Femur (tissue), 1 donor: Measurements from ENCODE around the gene GSTM1.

ENCODE experiments used
- DNase-seq: peaks from one replicate; pipeline ENCODE4 v3.0.0-alpha.2; 2017

GSTM1 gene

GRCh38 chr1:109687641-109688499 lies at the start of gene GSTM1:
Gene GSTM1, plus strand, starts transcription at chr1:109687817. Its CDS starts 57 bp downstream, at chr1:109687874.
- DNase-seq, result no peak

- DNase-seq, result no peak
Observed at GRCh38 chr1:109639063-109639840, 48.4 kb upstream of the GSTM1 start.

GRCh38 chr1:109639841-109640184 lies 47.8 kb upstream of the GSTM1 start:
- DNase-seq, result no peak

- peak; percentile 86 for DNase-seq
Observed at GRCh38 chr1:109640285-109640865, 47.2 kb upstream of the GSTM1 start.

GRCh38 chr1:109641078-109641740 lies 46.4 kb upstream of the GSTM1 start:
- no peak for DNase-seq

GRCh38 chr1:109641861-109642260 lies 45.8 kb upstream of the GSTM1 start:
- DNase-seq, result no peak

GRCh38 chr1:109642626-109643025 lies 45.0 kb upstream of the GSTM1 start:
- DNase-seq, result no peak

GRCh38 chr1:109643385-109644230 lies 44.0 kb upstream of the GSTM1 start:
- peak; percentile 84 for DNase-seq

GRCh38 chr1:109644670-109645069 lies 42.9 kb upstream of the GSTM1 start:
- DNase-seq, result no peak

- no peak for DNase-seq
Observed at GRCh38 chr1:109649491-109649914, 38.1 kb upstream of the GSTM1 start.

GRCh38 chr1:109650609-109651008 lies 37.0 kb upstream of the GSTM1 start:
- DNase-seq, result no peak

GRCh38 chr1:109652402-109652801 lies 35.2 kb upstream of the GSTM1 start:
- DNase-seq, result no peak

GRCh38 chr1:109653306-109653705 lies 34.3 kb upstream of the GSTM1 start:
- no peak for DNase-seq

GRCh38 chr1:109654519-109654918 lies 33.1 kb upstream of the GSTM1 start:
- DNase-seq, result no peak

- DNase-seq, result peak; percentile 90
Observed at GRCh38 chr1:109655615-109656519, 31.8 kb upstream of the GSTM1 start, which contains the start of gene GSTM4. Gene GSTM4, plus strand, starts transcription at chr1:109656099. Its CDS starts 291 bp downstream, at chr1:109656390.

GRCh38 chr1:109657395-109657794 lies 30.2 kb upstream of the GSTM1 start:
- no peak for DNase-seq

GRCh38 chr1:109657970-109658369 lies 29.6 kb upstream of the GSTM1 start:
- DNase-seq, result no peak

GRCh38 chr1:109658533-109659042 lies 29.0 kb upstream of the GSTM1 start:
- DNase-seq, result no peak

GRCh38 chr1:109659145-109659544 lies 28.5 kb upstream of the GSTM1 start:
- DNase-seq, result no peak

GRCh38 chr1:109659997-109660690 lies 27.5 kb upstream of the GSTM1 start:
- DNase-seq, result no peak
